NK-92 treated with Interleukin-12 subunit alpha and Interleukin-12 subunit beta, amount 100 ng/mL, for 24 hours (cell line): ENCODE measurements around the gene NSG1.
"Not testable (repeated sequence)": the region's sequence is repeated elsewhere in the genome, so short reads cannot be mapped to it uniquely, and the experiment has no call there.

ENCODE experiments used
- DNase-seq: peaks from one replicate; lab custom pipeline; 2025; lab: John Stamatoyannopoulos, UW

The NSG1 gene, protein sequence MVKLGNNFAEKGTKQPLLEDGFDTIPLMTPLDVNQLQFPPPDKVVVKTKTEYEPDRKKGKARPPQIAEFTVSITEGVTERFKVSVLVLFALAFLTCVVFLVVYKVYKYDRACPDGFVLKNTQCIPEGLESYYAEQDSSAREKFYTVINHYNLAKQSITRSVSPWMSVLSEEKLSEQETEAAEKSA

DNA sequence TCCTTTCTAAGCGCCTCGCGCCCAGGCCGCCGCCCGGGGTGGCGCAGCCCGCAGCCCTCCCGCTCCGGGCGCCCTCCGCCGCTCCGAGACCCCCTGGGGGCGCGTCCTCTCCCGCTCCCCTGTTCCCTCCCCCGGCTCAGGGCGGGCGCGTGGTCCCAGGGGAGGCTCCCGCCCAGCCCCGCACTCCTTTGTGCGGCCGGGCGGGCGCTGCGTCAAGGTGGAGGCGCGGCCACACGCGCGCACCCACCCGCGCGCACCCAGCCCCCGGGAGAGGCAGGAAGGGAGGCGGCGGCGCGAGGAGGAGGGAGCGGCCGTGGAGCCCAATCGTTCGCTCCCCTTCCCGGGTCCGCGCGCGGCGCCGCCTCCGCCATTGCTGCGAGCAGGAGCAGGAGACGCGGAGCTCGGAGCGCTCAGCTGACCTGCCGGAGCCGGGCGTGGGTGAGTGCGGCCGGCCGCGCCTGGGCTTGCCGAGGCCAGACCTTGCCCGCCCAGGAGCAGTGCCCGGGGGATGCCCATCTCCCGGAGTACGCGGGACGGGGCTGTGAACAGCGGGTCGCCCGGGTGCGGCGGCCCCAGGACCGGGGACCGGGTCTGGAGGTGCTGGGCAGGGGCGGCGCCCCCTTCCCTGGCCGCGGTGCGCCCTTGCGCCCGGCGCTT lies at the start of gene NSG1:
TSS of gene NSG1 (plus strand) at position 367 of the 657 bp plus-strand sequence. CDS start 528 bp downstream, outside the sequence.
- no peak for DNase-seq

DNA sequence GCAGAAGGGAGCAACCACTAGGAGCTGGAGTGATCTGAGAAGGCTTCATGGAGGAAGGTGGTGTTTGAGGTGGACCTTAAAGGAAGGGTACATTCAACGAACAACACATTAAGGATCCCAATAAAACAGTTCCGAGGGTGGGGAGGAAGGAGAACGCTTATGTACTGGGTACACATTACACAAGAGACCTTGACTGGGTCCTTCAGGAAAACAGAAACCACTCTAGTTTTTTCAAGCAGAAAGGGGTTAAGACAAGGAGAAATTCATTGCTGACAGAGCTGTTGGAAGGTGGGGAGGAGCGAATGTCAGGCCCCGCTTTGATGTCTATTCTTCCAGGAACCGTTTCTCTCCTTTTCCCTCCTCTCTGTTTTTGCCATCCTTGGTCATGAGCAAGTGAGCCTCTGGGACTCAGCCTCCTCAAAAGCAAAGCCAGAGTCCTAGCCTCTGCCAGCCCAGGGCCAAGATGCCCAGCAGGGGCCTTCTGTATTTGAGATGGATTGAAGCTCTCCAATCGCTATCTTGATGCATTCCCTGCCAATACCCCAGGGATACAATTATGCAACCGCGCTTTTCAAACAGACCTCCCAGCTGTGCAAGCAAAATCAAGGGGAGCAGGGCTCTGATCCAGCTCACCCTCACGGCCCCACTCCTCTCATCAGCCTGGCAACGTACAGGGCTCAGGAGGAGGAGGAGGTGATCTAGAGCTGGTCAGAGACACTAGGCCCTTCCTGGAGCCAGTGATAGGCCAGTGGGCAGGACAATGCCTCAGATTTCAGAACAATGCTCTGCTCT lies 48.5 kb upstream of the NSG1 start:
- DNase-seq: no peak

DNA sequence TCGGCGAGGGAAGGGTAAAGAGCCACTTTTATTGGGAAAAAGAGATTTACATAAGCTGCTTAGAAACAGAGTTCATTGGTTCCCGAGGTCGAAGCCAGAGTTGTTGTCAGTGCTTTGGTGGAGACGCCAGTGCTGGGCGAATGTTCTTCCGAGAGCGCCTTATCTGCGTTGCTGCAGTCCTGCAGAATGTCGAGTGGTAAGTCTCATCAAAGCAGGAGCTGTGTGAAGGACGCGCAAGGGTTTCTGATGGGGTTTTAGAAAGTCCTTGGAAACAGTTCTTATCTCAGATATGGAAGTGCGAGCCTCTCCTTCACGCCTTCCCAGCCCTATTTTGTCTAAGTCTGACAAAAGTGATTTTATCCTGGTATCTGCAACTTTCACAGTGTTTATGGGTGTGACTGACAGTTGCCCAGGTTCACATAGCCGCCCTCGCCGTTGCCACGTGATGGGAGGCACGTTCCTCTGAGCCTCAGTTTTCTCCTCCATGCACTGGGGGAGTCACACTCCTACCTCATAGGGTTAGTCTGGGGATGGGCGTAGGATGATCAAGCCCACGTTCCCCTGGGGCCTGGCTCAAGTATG lies 47.3 kb upstream of the NSG1 start:
- DNase-seq: no peak

DNA sequence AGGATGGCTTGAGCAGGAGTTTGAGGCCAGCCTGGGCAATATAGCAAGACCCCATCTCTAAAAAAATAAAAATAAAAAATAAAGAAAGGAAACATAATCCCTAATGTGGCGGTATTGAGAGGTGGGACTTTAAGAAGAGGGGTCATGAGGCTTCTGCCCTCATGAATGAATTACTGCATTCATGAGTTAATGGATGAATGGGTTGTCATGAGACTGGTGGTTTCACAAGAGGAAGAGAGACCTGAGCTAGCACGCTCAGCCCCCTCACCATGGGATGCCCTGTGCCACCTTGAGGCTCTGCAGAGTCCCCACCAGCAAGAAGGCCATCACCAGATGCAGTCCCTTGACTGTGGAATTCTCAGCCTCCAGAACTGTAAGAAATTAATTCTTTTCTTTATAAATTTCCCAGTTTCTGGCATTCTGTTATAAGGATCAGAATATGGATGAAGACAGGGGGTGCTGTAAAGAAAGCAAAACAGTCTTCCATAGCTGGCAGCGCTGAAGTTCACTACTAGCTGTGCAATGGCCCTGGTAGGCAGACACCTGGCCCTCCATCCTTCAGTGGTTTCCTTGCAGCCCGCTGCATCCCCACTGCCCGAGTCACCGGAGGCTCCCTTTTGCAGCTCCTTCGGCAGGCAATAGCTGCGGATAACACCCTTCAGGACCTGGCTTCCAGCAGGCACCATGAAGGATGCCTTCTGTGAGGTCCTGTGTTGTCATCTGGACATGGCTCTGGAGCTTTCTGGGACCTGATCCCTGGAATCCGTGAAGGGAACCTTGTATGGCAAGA lies 44.8 kb upstream of the NSG1 start:
- DNase-seq: no peak

DNA sequence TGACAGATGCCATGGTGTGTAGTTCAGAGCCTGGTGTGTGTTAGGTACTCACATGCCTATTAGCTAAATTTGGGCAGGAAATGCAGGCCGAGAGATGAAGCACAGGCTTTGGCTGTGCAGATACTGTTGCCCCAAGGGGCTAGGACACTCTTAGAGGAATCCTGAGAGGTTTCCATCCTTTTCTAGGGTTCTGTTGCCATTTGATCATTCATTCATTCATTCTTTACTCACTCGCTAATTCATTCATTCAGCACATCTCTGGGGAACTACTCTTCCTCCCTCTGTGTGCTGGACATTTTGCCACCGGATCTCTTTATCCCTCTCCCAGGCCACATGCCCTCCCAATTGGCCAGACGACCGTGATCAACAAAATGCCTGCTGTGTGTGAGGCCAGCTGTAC lies 43.9 kb upstream of the NSG1 start:
- no peak for DNase-seq

DNA sequence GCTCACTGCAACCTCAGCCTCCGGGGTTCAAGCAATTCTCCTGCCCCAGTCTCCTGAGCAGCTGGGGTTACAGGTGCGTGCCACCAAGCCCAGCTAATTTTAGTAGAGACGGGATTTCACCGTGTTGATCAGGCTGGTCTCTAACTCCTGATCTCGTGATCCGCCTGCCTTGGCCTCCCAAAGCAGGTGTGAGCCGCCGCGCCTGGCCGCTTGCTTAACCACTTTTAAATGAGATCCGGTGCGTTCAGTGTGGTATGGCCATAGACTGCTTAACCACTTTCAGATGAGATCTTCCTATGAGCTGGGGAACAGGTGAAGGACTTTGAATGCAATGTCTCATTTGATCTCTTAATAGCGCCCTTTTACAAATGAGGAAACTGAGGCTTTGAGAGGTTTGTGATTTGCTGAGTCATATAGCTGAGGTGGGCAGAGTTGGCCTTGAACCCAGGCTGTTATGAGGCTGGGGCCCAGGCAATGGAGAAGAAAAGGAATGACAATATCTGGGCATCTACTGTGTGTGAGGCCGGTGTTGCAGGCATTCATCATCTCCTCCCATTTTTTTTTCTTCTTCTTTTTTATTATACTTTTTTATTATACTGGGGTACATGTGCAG lies 41.9 kb upstream of the NSG1 start:
- no peak for DNase-seq

DNA sequence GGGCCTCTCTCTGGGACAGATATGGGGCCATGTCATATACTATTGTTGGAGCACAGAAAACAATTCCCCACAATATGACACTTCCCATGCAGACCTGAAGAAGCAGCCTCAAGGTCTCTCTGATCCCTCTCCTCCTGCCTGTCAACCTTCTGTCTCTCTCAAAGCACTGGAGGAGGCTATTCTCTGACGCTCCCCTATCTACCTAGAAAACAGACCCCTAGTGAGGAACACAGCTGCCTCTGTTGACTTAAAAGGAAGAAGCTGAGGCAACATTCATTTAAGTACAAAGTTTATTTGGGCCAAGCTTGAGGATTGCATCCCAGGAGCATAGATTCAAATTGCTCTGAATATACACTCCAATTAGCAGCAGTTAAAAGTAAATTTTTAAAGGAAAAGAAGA lies 39.3 kb upstream of the NSG1 start:
- DNase-seq: no peak

DNA sequence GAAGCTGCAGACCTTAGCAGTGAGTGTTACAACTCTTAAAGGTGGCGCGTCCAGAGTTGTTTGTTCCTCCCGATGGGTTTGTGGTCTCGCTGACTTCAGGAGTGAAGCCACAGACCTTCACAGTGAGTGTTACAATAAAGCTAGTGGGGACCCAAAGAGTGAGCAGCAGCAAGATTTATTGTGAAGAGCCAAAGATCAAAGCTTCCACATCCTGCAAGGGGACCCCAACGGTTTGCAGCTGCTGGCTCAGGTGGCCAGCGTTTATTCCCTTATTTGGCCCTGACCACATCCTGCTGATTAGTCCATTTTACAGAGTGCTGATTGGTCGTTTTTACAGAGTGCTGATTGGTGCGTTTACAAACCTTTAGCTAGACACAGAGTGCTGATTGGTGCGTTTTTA lies 38.3 kb upstream of the NSG1 start:
- not testable (repeated sequence) for DNase-seq

DNA sequence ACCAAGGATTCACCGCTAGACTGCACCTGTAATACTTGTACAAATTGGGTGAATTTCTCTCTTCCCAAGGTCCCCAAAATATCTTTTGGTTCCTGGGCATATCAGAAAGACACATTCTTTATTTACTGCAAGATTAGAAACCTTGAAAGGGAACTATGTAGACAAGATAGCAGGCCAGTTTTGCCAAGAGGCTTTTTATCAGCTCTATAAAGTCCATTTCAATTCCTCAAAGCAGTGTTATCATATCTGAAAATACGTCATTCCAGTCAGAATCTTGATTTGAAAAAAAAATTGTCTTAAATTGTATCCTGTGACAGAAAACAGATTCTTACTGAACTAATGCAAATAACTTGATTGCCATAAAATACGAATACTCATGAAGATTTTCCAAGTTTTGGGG lies 37.0 kb upstream of the NSG1 start:
- no peak for DNase-seq

DNA sequence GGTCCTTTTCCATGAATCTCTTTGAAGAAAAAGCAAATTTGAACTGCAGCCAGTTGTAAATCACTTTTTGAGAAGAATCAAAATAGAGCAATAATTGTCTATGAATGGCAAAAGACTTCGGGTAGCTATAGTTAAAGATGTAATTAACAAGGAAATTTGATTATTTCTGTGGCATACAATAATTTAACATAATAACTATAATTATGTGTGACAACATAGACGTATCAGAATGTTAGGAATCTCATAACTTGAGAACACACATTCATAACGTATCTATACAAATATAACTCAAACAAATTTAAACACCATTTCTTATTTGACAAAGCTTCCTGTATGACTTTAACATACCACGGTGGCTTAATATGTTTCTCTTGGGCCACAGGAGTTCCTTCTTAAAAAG lies 36.0 kb upstream of the NSG1 start:
- no peak for DNase-seq

DNA sequence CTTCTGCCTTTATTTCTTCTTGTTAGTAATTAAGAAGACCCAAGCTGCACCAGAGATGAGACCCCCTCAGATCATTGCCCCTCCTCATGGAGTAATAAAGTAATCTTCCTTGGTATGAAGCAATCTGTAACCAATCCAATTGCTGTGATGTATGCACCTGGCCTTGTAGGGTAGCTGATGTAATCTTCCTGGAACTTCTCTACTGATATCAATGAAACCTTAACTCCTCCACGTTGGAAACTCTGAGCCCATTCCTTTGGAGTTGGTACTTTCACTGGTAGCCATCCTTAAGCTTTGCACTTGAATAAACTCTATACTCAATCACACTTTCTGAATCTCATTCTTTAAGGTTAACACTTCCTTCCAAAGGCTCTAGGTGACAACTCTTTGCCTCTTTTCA lies 31.6 kb upstream of the NSG1 start:
- DNase-seq: no peak

DNA sequence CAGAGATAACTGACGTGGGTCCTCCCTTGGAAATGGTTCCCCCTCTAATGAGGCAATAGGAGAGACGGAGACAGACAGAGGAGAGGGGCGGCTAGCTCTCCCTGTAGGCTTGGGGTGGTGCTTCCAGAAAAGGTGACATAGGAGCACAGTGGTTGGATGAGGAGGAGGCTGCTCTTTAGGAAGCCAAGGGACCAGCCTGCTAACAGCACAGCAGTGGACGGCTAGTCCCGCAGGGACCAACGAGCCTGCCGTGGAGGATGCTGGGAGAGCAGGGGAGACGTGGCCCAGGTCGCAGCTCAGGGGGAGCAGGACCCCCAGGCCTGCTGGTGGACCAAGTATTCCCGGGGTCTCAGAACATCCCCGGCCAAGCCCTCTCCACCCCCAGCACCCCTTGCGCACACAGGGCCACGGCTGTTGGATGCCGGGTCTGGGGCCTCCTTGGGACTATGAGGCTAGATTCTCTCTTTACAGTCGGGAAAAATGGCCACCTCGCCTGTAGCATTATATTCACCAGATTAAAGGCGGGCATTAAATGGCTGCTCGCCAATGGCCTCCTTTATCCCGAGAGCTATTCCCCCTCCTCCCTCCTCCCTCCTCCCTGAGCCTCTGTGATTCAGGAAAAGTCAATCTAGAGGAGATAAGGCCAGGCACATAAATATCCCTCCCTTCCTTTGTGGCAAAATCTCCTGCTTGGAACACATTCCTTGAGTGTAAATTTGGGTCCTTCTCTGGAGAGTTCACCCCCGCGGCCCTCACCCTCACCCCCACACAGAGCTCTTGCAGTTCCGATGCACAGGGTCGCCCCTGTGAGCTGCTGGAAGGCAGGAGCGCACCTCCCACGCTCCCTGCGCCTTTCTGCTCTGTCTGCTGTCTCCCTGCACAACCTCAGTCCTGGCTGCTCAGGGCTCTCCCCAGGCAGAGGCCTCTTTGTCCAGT lies 30.5 kb upstream of the NSG1 start:
- no peak for DNase-seq

DNA sequence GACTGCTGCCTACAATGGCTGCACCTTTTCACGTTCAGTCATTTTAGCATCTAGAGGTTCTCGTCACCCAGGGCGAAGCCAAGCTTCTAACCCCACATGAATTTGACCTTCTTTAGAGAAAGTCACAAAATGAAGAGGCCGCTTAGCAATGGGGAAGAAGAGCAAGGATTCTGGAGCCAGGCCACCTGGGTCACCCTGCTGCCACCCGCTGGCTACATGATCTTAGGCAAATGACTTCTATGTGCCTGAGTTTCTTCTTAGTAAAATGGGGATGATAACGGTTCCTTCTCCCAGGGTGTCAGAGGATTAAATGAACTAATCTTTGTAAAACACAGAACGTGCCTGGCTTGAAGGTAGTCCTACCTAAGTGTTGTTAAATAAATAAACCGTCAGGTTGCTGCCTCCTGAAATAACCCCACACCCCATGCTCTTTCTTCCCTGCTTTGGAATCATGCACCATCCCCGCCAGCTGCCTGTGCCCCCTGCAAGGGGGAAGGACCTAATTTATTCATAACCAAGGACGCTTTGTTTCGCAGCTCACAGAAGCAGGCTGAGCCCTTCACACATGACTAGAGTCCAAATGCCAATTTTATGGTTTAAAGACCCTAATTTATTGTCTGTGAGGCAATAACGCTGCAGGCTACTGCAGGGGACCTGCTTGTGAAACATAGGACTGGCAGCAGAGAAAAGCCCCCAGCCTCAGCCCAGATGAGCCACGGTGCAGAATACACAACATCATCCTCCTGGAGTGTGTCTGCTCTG lies 28.6 kb upstream of the NSG1 start:
- DNase-seq: no peak

DNA sequence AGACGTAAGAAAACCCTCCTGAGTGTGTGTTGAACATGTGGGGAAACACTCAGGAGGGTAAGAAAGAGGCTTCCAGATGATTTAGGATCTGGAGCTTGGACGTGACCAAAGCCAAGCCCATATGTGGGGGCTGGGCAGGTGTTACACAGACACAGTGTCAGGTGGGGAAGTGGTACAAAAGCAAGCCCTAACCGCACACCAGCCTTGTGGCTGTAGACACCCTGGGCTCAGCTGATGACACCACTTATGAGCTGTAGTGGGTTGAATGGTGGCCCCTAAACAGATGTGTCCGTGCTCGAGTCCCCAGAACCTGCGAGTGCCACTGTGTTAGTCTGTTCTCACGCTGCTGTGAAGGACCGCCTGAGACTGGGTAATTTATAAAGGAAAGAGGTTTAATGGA lies 25.0 kb upstream of the NSG1 start:
- DNase-seq: no peak

DNA sequence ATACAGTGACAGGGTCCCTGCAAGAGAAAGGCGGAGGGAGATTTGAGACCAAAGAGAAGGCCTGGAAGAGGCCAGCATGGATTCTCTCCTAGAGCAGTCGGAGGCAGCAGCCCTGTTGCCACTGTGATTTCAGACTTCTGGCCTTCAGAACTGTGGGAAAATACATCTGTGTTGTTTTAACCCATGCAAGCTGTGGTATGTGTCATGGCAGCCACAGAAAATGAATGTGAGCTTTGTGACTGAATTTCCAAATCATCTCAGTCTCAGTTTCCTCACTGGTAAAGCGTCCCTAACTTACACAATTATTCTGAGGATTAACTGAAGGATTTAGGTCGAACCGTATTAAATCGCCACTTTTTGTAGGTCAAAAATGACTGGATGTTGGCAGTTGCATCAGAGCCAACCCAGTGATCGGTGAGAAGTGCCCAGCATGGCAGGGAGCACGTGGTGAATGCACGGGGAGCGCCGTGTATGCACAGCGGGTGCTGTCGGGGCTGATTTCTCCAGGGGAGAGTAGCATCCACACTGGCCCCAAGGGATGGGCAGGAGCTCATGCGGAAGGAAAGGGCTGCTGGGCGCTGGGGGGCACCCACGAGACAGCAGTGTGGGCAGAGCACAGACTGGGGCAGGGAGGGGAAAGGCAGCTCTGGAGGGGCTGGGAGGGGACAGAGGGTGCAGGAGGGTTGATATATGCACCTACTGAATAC lies 23.8 kb upstream of the NSG1 start:
- DNase-seq: no peak

DNA sequence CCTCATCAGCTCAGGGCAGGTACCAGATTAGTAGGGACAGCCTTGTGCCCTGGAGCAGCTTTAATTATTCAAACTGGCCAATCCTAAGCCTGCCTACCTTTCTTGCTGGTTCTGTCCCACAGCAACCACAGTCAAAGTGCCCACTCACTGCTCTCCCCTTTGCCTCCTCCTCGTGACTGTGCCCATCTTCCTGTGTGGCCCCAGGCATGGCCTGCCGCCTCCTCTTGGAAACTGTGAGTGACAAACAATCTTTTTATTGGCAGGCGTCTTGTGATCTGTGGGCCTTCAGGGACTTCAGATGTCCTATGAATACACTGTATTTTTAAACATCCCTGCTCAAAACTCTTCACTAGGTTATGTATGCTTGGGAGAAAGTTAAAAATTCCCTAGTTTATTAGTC lies 22.8 kb upstream of the NSG1 start:
- DNase-seq: no peak

DNA sequence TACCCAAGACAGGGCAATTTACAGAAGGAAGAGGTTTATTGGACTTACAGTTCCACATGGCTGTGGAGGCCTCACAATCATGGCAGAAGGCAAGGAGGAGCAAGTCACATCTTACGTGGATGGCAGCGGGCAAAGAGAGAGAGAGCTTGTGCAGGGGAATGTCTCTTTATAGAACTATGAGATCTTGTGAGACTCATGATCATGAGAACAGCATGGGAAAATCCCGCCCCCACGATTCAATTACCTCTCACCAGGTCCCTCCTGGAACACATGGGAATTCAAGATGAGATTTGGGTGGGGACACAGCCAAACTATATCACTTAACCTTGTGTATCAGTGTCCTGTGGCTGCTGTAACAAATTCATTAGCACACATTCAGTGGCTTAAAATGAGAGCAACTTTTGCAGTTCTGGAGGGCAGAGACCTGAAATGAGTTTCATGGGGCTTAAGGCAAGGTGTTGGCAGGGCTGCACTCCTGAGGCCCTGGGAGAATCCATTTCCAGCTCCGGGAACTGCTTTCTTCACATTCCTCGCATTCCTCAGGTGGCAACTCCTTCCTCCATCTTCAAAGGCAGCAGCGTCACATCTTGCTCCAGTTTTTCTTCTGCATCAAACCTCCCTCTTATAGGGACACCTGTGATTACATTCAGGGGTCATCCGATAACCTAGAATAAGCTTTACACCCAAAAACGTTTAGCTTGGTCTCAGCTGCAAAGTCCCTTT lies 22.3 kb upstream of the NSG1 start:
- no peak for DNase-seq

DNA sequence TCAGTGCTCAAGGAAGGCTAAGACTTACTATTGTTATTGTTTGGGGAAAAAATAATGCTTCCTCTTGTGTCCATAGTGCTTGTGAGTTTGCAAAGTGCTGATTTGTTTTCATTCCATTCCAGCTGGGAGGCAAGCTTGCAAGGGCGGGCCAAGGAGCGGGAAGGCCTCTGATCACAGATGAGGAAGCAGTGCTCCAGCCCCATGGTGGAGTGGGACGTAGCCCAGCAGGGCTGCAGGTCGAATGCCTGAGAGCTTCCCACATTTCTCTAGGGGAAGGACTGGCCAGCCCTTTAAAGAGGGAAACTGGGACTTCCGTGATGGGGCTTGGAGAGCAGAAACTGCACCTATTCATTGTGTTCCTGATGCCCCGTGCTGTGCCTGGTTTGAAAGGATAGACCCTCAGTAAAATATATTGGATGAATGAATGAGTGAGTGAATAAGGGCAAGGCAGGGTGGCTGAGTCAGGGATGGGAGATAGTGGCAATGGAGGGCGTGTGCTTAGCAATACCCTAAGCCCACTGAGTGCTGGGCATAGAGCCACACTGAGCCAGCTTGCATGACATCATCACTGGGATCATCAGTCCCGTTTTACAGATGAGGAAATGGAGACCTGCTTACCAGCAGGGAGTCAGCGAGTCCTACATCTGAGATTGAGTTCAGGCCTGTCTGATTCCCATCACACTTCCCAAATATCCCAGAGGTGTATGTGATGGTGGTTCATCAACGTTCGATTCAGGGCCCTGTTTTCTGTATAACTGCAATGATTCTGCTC lies 17.9 kb upstream of the NSG1 start:
- DNase-seq: no peak
